Sigmoid colon (tissue), 7 donors: ENCODE results near the gene SPTBN4. TPM values are rescaled to one million over a fixed set of nuclear protein-coding genes. Genes with fewer than 3 reads are reported as not detected.
"Not testable (repeated sequence)": the region's sequence is repeated elsewhere in the genome, so short reads cannot be mapped to it uniquely, and the experiment has no call there.

Source experiments
- DNase-seq: peaks from one replicate; pipeline ENCODE4 v3.0.0-alpha.2; 2019
- H3K27ac ChIP-seq, 4 donors: fragments of 200-600 bp; sonication (generic); one replicate each; pipeline ENCODE4 v1.5.1; 2016 to 2019; ENCODE audit warnings: mild to moderate bottlenecking in 1 of 4
- H3K27me3 ChIP-seq, 3 donors: fragments of 200-600 bp; sonication (generic); one replicate each; pipeline ENCODE4 v1.5.1; 2019; ENCODE audit warnings: mild to moderate bottlenecking in 1 of 3
- H3K36me3 ChIP-seq, 4 donors: fragments of 200-600 bp; sonication (generic); one replicate each; pipeline ENCODE4 v1.5.1; 2016 to 2019
- H3K4me1 ChIP-seq, 4 donors: fragments of 200-600 bp; sonication (generic); one replicate each; pipeline ENCODE4 v1.5.1; 2017 to 2019
- H3K4me3 ChIP-seq, 4 donors: fragments of 200-600 bp; sonication (generic); one replicate each; pipeline ENCODE4 v1.5.1; 2017 to 2019; ENCODE audit warnings: mild to moderate bottlenecking in 2 of 4, moderate library complexity in 1 of 4
- H3K9me3 ChIP-seq, 4 donors: fragments of 200-600 bp in 3 of 4; sonication (generic) in 3 of 4; one replicate each; pipeline versions ENCODE4 v1.5.1 to v1.6.1; 2013 to 2019
- EP300 ChIP-seq, 4 donors: sonication (generic); formaldehyde crosslinking; IDR thresholded peaks; one replicate each; pipeline ENCODE4 v1.6.1; 2017; ENCODE audit warnings: antibody characterized with exemption in 4 of 4
- POLR2A ChIP-seq, 2 donors: fragments of 450-650 bp; IDR thresholded peaks; one replicate each; pipeline ENCODE4 v1.6.1; 2016; ENCODE audit warnings: antibody characterized with exemption in 2 of 2, mild to moderate bottlenecking in 2 of 2, moderate library complexity in 2 of 2
- POLR2AphosphoS5 ChIP-seq, 4 donors: sonication (generic); formaldehyde crosslinking; IDR thresholded peaks; one replicate each; pipeline ENCODE4 v1.6.1; 2017; ENCODE audit warnings: antibody characterized with exemption in 4 of 4
- WGBS, 2 donors: extraction: QIAGEN DNeasy Blood & Tissue Kit; methylation state at CpG; one replicate each; pipeline ENCODE4 v1.1.7; 2013; 5-methylcytosine and 5-hydroxymethylcytosine counted together
- intact Hi-C: fragments of 100-400 bp; cut with DNase I; formaldehyde crosslinking; loops from one replicate; pipeline ENCODE4 v1.15.1; 2023
- polyA plus RNA-seq, 3 donors: library from polyadenylated mRNA; stranded (reverse); fragments of 200-250 nt; gene quantifications; one replicate each; pipeline ENCODE4 v1.2.3, GENCODE V29; 2013
- total RNA-seq, 4 donors: library from RNA; depleted of rRNA; stranded (reverse); fragments of >200 nt; gene quantifications; one replicate each; pipeline ENCODE4 v1.1.0, GENCODE V29; 2016
- TF ChIP-seq, protein P1 (sequence below), 4 experiments: fragments of 450-650 bp in 3 of 4; fragments of 200-600 bp in 1 of 4; IDR thresholded peaks; one replicate each; pipeline ENCODE4 v1.5.1; 2016 to 2019; ENCODE audit warnings: antibody characterized with exemption in 4 of 4, mild to moderate bottlenecking in 3 of 4, moderate library complexity in 2 of 4
- donor health status: healthy with polysubstance abuse.
- donor health status: Bipolar disorder and iron deficiency.
- donor health status: healthy.

SPTBN4 gene
- total and polyA plus RNA-seq, 7 donors, result 0.23 to 5.0 (median 1.8) TPM; not detected in 1

DNA sequence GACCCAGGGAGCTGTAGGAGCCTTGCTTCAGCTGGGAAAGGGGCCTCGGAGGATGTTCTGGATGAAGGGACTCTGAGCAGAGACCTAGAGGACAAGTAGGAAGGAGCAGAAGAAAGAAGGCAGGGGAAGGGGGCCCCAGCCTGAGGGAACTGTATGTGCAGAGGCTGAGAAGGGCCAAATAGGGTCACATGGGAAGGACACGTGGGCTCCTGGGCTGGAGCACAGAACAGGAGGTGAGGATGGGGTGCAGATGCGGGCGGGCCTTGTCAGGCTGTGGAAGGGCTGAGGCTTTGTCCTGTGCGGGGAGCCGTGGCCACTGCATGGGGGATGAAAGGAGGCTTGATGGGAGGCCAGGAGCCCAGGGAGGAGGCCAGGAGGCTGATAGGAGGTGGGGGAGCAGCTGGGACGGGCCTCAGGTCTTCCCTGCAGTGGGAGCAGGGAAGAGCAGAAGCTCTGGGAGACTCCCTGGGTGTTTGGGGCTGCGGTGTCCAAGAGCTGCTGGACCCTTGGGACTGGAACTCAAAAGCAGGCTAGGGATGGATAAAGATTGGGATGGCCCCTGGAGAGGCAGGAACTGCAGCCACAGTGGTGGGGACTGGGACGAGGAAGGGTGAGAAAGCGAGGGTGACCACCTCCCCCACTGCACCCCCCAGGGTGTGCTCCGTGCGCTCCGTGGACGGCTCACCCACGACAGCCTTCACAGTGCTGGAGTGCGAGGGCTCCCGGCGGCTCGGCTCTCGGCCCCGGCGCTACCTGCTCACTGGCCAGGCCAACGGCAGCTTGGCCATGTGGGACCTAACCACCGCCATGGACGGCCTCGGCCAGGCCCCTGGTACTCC lies 123.0 kb downstream of the SPTBN4 start:
- no peak overlapping the region for H3K4me3 ChIP-seq
- TF ChIP-seq, protein P1, sequence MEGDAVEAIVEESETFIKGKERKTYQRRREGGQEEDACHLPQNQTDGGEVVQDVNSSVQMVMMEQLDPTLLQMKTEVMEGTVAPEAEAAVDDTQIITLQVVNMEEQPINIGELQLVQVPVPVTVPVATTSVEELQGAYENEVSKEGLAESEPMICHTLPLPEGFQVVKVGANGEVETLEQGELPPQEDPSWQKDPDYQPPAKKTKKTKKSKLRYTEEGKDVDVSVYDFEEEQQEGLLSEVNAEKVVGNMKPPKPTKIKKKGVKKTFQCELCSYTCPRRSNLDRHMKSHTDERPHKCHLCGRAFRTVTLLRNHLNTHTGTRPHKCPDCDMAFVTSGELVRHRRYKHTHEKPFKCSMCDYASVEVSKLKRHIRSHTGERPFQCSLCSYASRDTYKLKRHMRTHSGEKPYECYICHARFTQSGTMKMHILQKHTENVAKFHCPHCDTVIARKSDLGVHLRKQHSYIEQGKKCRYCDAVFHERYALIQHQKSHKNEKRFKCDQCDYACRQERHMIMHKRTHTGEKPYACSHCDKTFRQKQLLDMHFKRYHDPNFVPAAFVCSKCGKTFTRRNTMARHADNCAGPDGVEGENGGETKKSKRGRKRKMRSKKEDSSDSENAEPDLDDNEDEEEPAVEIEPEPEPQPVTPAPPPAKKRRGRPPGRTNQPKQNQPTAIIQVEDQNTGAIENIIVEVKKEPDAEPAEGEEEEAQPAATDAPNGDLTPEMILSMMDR (IDR thresholded peaks at IDR 0.05), result no peak
- DNase-seq, result no peak
- intact Hi-C loops, result loop anchor here (10.0 kb wide), 1 partner anchor 285 kb away; no protein-coding TSS in a partner anchor
- peaks cover 0 to 20% (median 7%) of the 10 kb centered on the region in 4 donors for H3K36me3 ChIP-seq
- peaks cover 0 to 3% (median 0%) of the 10 kb centered on the region in 3 donors for H3K27me3 ChIP-seq
- no peak overlapping the region for H3K27ac ChIP-seq
- H3K4me1 ChIP-seq, result no peaks in the 10 kb centered on the region
- H3K9me3 ChIP-seq, result no peaks in the 10 kb centered on the region
- WGBS, 2 donors, result 94 to 95% methylated on average over 26 of the region's 26 CpGs

DNA sequence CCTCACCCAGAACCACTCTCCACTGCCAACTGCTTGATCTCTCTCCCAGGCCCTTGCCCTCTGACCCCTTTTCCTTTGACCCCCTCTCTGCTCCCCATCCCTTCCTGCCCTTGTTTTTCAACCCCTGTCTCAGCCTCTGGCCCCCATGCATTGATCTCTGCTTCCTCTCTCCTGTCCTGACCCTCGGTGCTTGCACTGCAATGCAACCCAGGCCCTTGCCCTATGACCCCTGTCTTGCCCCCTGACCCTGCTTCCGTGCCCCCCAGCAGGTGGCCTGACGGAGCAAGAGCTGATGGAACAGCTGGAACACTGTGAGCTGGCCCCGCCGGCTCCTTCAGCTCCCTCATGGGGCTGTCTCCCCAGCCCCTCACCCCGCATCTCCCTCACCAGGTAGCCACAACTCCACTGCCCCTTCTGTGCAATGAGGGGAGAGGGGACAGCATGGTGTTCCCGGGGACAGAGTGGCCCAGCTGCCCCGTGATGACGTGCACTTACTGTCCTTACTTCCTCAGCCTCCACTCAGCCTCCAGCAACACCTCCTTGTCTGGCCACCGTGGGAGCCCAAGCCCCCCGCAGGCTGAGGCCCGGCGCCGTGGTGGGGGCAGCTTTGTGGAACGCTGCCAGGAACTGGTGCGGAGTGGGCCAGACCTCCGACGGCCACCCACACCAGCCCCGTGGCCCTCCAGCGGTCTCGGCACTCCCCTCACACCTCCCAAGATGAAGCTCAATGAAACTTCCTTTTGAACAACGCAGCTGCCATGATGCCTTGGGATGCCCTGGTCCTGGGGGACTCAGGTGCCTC lies 123.9 kb downstream of the SPTBN4 start:
- WGBS, 2 donors, result 89 to 91% methylated on average over 22 of the region's 22 CpGs
- no peaks in the 10 kb centered on the region for H3K9me3 ChIP-seq
- no peaks in the 10 kb centered on the region for H3K4me1 ChIP-seq
- H3K4me3 ChIP-seq, result no peak overlapping the region
- peaks cover 0 to 12% (median 5%) of the 10 kb centered on the region in 3 donors for H3K27me3 ChIP-seq
- peaks cover 0 to 20% (median 7%) of the 10 kb centered on the region in 4 donors for H3K36me3 ChIP-seq
- no peak for DNase-seq
- no peak for TF ChIP-seq EP300 (IDR thresholded peaks at IDR 0.05)
- TF ChIP-seq POLR2A (IDR thresholded peaks at IDR 0.05), result no peak
- no peak for TF ChIP-seq POLR2AphosphoS5 (IDR thresholded peaks at IDR 0.05)
- intact Hi-C loops, result loop anchor here (10.0 kb wide), 1 partner anchor 286 kb away; no protein-coding TSS in a partner anchor
- no peak overlapping the region for H3K27ac ChIP-seq

DNA sequence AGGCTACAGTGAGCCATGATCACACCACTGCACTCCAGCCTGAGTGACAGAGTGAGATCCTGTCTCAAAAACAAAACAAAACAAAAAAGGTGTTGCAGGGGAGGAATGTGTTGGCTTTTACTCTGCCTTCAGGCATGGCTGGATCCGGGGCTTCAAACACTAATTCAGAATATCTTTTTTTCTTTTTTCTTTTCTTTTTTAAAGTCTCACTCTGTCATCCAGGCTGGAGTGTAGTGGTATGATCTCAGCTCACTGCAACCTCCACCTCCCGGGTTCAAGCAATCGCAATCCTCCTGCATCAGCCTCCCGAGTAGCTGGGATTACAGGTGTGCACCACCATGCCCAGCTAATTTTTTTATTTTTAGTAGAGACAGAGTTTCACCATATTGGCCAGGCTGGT lies 124.9 kb downstream of the SPTBN4 start:
- not testable (repeated sequence) for DNase-seq, H3K9me3 ChIP-seq, H3K4me3 ChIP-seq, H3K27ac ChIP-seq, H3K4me1 ChIP-seq
- peaks cover 0 to 16% (median 4%) of the 10 kb centered on the region in 4 donors for H3K36me3 ChIP-seq
- H3K27me3 ChIP-seq, result peaks cover 0 to 19% (median 14%) of the 10 kb centered on the region in 3 donors
- intact Hi-C loops, result loop anchor here (10.0 kb wide), 1 partner anchor 287 kb away; no protein-coding TSS in a partner anchor
- 83 to 96% methylated on average over 4 of the region's 4 CpGs for whole genome bisulfite sequencing, 2 donors

DNA sequence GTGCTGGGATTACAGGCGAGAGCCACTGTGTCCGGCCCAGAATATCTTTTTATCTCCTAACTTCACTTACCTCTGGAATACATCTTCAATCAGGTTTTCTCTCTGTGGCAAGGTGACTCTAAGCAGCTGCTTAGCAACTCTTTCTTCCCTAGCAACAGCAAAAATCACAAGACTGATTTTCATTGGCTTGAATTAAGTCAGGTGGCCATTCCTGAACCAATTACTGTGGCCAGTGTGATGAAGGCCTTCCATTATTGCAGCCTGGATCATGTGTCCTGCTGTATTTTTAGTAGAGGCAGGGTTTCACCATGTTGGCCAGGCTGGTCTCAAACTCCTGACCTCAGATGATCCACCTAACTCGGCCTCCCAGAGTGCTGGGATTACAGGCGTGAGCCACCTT lies 125.4 kb downstream of the SPTBN4 start:
- Histone ChIP-seq H3K27ac (no peak overlapping the region), H3K4me1 (peaks cover 0 to 8% (median 7%) of the 10 kb centered on the region in 4 donors), H3K4me3 (no peak overlapping the region), H3K9me3 (no peaks in the 10 kb centered on the region), H3K27me3 (peaks cover 0 to 24% (median 17%) of the 10 kb centered on the region in 3 donors), H3K36me3 (peaks cover 0 to 12% (median 2%) of the 10 kb centered on the region in 4 donors)
- TF ChIP-seq POLR2A (IDR thresholded peaks at IDR 0.05), result no peak
- TF ChIP-seq EP300 (IDR thresholded peaks at IDR 0.05), result no peak
- no peak for TF ChIP-seq POLR2AphosphoS5 (IDR thresholded peaks at IDR 0.05)
- TF ChIP-seq, protein P1 (IDR thresholded peaks at IDR 0.05), result no peak
- intact Hi-C loops, result loop anchor here (10.0 kb wide), 1 partner anchor 287 kb away; no protein-coding TSS in a partner anchor
- no peak for DNase-seq
- WGBS, 2 donors, result 89 to 92% methylated on average over 4 of the region's 4 CpGs

DNA sequence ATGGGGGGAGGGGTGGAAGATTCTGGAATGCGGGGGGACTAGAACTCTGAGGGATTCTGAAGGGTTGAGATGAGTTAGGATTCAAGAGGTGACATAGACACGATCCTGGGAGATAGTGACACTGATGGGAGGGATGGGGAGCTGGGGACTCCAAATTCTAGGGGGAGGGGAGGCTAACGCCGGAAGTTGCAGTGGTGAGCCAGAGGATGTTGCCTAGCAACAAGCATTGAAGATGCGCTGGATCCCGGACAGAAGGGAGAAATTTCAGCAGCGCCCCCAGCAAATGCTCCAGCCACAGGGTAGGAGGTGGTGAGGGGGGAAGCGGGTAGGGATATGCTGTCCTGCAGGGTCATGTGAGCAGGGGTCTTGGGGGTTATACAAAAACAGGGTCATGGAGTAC lies 127.5 kb downstream of the SPTBN4 start:
- 22 to 36% methylated on average over 8 of the region's 8 CpGs for WGBS, 2 donors
- Histone ChIP-seq H3K27me3 (peaks cover 6 to 37% (median 34%) of the 10 kb centered on the region in 3 donors), H3K9me3 (no peaks in the 10 kb centered on the region), H3K4me1 (peaks cover 0 to 26% (median 23%) of the 10 kb centered on the region in 4 donors), H3K36me3 (no peaks in the 10 kb centered on the region), H3K4me3 (no peak overlapping the region), H3K27ac (no peak overlapping the region)
- TF ChIP-seq, protein P1 (IDR thresholded peaks at IDR 0.05), result no peak
- no peak for TF ChIP-seq EP300 (IDR thresholded peaks at IDR 0.05)
- TF ChIP-seq POLR2AphosphoS5 (IDR thresholded peaks at IDR 0.05), result no peak
- no peak for TF ChIP-seq POLR2A (IDR thresholded peaks at IDR 0.05)
- intact Hi-C loops, result loop anchor here (10.0 kb wide), 1 partner anchor 289 kb away; no protein-coding TSS in a partner anchor
- no peak for DNase-seq
